NCI-H524 treated with DMSO at 0.1 percent for 48 hours (cell line): ENCODE results near the gene SPATA31D3.
"Not testable (repeated sequence)": the region's sequence is repeated elsewhere in the genome, so short reads cannot be mapped to it uniquely, and the experiment has no call there.

ENCODE experiments used
- DNase-seq: peaks from one replicate; lab custom pipeline; 2025; lab: John Stamatoyannopoulos, UW

SPATA31D3 gene

DNA sequence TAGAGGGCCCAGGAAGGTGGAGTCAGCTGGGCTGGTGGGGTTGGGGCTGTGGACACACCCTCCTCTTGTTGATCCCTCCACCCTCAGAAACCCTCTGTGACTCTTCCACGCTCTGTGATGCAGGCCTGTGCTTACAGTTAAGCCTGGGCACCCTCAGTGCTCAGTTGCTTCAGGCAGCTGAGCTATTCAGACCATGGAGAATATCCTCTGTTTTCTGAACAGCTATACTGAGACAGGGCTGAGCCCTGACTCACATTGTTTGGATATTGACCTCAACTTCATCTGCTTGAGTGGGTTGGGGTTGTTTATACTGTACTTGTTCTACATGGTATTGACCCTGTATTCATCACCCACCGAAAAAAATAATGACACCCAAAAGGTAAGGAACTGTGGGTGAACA is at the start of gene SPATA31D3:
TSS of gene SPATA31D3 (plus strand) at position 108 of the 400 bp plus-strand sequence. CDS start at position 194, 86 bp downstream.
- DNase-seq, result not testable (repeated sequence)

DNA sequence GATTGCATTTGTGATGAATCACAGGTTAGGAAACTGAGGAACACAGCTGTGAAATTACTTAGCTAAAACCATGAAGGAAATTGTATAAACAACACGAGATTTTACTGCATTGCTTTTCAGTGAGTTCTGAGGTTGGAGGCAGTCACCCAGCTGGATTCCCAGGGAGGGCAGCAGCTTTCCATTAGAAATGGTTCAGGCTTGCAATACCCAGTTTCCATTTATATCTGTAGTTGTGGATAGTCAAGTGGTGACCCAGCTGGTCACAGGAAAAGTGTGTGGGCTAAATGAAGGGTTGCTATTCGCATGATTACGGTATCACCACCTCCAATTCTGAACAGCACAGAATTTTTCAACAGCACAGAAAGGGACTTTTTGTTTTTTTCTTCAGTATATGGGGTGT is 49.4 kb upstream of the SPATA31D3 start:
- no peak for DNase-seq

DNA sequence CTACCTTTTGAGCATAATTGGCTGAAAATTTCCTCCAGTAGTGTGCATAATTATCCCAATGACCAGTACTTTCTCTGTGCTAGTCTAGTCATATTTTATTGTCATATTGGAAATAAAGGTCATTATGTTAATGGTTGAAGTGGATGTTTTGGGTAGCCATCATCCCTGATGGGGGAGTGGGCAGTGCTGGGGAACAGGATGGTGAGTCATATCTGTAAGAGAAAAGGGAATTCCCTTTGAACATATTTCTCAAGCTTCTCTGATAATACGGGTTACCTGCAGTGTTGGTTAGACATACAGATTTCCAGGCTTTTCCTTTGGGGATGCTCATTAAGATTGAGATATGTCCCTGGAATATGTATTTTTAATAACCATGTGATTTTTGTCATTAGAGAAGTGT is 48.4 kb upstream of the SPATA31D3 start:
- DNase-seq, result no peak

DNA sequence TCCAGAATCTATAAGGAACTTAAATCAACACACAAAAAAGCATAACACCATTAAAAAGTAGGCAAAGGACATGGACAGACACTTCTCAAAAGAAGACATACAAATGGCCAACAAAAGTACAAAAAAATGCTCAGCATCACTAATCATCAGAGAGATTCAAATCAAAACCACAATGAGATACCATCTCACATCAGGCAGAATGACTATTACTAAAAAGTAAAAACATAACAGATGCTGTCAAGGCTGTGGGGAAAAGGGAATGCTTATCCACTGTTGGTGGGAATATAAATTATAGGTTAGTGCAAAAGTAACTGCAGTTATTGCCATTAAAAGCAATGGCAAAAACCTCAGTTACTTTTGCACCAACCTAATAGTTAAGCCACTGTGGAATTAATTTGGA is 47.2 kb upstream of the SPATA31D3 start:
- no peak for DNase-seq

DNA sequence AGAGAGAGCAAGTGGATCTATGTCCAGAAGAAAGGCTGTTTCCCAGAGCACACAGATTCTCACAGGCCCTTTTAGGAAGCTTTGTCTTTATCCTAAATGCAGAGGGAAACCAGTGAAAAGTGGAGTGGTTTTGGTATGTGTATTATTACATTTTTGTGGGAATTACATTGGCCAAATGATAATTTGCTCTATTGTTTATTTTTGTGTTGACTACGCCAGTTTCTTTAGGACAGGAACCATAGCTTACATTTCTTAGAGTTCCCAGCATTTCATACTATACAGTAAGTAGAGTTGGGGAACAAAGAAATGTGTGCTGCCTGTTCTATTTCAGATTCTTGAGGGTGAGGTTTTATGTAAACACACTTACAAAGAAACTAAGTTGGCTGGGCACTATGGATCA is 44.4 kb upstream of the SPATA31D3 start:
- no peak for DNase-seq

DNA sequence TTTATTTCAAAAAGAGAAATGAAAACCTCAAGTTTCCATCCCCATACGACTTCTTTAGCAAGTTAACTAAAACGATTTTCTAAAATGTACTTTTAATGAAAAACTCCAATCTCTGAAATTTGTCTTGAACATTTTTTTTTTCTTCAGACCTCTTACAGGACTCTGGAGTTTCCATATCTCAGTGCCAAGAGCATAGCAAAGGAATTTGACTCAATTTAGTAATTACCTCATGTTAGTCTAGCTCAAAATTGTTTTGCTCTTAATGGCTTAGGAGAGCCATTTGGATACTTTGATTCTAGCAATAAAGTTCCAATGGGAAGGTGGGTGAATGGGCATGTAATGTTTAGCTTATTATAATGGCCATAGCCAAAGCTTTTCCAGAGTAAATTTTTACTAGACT is 41.1 kb upstream of the SPATA31D3 start:
- no peak for DNase-seq

DNA sequence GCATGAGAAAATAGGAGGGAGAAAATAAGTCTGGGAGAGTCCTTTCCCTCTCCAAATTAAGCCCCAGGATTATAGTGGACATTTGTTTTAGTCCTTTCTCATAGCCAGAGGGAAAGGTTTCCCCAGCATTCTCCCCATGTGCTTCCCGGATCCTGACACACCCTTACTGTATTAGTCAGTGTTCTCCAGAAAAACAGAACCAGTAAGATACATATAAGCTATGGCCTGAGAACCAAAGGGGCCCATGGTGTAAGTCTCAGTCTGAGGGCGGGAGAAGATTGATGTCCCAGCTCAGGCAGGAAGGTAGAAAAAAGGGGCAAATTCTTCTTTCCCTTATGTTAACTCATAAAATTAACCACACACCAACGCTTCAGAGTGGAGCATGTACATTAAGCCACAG is 40.7 kb upstream of the SPATA31D3 start:
- no peak for DNase-seq

DNA sequence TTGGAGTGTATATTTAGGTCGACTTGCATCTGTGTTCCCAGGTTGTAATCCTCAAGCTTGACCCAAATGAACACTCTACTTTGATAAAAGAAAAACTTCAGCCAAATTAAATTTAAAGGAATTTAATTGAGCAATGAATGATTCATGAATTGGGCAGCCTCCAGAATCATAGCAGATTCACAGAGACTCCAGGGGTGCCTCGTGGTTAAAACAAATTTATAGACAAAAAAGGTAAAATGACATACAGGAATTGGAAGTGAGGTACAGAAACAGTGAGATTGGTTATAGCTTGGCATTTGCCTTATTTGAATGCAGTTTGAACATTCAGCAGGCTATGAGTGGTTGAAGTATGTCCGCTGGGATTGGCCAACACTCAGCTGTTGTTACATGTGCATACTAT is 36.6 kb upstream of the SPATA31D3 start:
- no peak for DNase-seq

DNA sequence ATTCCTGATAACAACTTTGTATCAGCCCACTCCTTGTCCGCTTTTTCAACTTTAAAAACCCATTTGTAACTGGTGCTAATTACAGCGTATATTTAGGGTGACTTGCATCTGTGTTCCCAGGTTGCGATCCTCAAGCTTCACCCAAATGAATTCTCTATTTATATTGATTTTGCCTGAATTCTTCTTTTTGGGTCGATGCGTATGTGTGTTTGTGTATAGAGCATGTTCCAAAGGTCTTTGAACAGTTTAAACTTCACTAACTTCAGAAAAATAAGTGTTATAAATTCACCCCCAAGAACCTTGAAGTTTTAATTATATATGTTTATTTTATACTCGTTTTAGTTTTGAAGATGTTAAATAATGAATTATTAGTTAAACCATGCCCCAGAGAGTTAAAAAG is 31.2 kb upstream of the SPATA31D3 start:
- DNase-seq, result no peak

DNA sequence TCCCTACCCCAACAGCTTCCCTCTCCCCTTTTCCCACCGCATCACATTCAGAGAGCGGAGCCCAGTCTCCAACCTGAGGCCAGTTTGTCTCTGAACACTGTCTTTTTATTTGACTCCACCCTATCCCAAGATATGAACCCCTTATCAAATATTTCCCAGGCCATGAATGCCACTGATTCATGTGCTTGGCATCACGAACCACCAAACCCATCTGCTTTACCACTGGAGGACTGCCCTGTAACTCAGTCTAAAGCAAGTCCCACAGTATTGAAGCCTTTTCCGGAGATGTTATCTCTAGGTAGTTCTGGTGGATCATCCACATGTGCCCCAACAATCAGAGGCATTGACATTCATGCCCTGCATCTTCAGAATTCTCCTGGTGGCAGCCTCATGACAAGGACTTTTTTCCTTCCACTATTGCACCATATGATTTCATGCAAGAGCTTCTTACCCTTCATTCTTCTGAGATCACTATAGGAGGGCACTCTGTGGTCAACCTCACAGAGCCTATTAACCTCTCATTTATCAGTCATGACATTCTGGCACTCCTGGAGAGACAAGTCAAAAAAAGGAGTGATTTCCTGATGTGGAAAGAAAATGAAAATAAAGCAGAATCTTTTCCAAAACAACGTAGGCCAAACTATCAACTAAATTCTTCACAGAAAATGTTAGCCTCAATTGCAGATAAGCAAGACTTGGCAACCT is 27.3 kb upstream of the SPATA31D3 start:
- DNase-seq, result no peak

DNA sequence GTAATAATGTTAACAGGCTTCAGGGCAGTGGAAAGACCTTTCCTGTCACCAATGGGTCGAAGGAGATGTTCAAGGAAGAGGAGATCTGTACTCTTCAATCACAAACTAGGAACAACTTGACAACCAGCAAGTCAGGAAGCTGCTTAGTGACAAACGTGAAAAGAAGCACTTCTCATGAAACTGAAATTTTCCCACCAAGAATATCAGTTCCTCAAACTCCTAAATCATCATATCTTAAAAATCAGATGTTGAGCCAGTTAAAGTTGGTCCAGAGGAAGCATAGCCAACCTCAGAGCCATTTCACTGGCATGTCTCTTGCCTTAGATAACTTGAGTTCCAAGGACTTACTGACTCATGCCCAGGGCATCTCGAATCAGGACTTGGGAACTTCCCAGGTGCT is 24.8 kb upstream of the SPATA31D3 start:
- not testable (repeated sequence) for DNase-seq

DNA sequence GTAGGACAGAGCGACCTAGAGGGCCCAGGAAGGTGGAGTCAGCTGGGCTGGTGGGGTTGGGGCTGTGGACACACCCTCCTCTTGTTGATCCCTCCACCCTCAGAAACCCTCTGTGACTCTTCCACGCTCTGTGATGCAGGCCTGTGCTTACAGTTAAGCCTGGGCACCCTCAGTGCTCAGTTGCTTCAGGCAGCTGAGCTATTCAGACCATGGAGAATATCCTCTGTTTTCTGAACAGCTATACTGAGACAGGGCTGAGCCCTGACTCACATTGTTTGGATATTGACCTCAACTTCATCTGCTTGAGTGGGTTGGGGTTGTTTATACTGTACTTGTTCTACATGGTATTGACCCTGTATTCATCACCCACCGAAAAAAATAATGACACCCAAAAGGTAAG is 15.0 kb upstream of the SPATA31D3 start, which contains the start of gene SPATA31D4:
TSS of gene SPATA31D4 (plus strand) at position 124 of the 400 bp plus-strand sequence. CDS start at position 210, 86 bp downstream.
- not testable (repeated sequence) for DNase-seq

DNA sequence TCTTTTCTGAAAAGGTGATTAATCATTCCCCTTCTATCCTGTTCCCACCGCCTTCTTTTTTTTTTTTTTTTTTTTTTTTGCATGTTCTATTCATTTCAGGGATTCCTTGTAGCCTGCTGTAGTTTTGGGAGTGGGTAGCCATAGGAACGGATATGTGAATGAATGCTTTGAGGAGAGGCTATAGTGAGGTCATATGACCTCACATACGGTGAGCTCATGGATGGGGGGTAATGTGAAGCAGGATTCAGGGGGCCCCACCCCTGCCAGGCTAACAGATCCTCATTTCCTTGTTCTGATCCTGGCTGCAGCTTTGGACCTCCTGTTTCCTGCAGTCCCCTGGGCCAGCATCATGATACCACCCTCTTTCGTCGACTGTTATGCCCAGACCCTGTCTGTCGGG is 13.2 kb upstream of the SPATA31D3 start:
- DNase-seq, result not testable (repeated sequence)

DNA sequence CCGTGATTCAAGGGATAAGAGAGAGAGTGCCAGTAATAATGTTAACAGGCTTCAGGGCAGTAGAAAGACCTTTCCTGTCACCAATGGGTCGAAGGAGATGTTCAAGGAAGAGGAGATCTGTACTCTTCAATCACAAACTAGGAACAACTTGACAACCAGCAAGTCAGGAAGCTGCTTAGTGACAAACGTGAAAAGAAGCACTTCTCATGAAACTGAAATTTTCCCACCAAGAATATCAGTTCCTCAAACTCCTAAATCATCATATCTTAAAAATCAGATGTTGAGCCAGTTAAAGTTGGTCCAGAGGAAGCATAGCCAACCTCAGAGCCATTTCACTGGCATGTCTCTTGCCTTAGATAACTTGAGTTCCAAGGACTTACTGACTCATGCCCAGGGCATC is 9.8 kb upstream of the SPATA31D3 start:
- DNase-seq, result not testable (repeated sequence)

DNA sequence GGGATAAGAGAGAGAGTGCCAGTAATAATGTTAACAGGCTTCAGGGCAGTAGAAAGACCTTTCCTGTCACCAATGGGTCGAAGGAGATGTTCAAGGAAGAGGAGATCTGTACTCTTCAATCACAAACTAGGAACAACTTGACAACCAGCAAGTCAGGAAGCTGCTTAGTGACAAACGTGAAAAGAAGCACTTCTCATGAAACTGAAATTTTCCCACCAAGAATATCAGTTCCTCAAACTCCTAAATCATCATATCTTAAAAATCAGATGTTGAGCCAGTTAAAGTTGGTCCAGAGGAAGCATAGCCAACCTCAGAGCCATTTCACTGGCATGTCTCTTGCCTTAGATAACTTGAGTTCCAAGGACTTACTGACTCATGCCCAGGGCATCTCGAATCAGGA is 5.3 kb downstream of the SPATA31D3 start:
- not testable (repeated sequence) for DNase-seq

DNA sequence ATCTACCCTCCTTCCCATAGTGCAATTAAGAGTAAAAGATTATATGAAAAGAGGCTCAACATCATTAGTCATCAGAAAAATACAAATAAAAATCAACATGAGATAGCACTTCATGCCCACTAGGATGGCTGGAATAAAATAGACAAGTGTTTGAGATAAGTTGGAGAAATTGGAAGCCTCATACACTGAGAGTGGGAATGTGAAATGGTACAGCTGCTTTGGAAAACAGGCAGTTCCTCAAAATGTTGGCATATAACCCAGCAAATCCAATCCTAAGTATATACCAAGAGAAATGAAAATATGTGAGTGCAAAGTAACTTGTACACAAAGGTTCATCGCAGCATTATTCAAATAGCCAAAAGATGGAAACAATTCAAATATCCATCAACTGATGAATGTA is 9.8 kb downstream of the SPATA31D3 start:
- no peak for DNase-seq

DNA sequence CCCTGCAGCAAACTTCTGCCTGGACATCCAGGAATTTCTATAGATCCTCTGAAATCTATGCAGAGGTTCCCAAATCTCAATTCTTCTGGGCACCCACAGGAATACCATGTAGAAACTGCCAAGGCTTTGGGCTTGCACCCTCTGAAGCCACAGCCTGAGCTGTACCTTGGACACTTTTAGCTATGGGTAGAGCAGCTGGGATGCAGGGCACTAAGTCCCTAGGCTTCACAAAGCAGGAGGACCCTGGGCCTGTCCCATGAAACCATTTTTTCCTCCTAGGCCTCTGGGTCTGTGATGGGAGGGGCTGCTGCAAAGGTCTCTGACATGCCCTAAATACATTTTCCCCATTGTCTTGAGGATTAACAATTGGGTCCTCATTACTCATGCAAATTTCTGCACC is 12.3 kb downstream of the SPATA31D3 start:
- DNase-seq, result no peak

DNA sequence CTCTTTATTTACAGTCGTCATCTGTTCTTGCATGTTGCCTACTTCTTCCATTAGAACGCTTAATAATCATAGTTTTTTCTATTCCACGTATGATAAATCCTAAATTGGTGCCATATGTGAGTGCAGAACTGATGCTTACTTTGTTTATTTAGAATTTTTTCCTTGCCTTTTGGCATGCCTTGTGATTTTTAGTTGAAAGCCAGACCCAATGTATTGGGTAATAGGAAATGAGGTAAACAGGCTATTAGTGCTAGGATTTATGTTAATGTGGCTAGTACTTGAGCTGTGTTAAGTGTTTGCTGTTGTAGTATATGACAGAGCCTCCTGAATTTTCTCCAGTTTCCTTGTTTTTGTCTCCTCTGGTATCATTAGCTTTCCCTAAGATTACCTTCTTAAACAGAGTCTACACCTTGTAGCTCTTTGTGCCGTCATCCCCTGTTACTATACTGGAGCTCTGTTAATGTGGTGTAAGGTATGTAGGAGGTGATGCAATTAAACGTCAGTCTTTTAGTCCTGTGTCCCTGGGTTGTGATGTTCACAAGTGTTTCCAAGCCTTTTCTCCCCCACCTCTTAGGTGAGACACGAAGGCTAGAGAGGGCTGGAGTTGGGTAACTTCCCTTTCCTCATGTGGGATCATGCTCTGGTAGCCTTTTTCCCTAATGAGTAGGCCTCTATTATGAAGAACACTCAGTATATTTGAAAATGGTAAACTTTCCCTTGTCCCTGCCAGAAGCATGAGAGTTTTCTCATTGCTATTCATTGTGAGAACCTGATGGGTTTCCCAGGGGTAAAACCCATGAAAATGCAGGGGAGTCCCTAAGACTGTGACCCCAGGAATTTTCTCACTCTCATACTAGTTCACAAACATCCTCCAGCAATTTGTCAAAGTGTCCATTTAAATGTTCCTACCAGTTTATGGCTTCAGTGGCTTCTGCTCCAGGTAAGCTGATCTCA is 21.2 kb downstream of the SPATA31D3 start:
- DNase-seq, result no peak

DNA sequence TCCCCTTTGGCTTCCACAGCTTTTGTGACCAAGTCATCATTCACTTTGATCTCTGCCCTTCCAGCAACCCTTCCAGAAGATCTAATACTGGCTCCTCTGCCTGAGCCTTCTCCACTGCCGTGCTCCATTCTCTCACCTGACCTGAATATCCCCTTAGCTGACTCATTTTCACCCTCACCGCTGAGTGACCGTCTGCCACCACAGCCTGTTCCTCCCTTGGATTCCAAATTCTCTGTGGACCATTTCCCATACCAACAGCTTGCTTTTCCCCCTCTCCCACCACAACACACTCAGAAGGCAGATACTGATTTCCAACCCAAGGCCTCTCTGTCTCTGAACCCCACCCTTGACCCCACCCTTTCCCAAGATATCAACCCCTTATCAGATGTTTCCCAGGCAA is 24.7 kb downstream of the SPATA31D3 start:
- DNase-seq, result no peak

DNA sequence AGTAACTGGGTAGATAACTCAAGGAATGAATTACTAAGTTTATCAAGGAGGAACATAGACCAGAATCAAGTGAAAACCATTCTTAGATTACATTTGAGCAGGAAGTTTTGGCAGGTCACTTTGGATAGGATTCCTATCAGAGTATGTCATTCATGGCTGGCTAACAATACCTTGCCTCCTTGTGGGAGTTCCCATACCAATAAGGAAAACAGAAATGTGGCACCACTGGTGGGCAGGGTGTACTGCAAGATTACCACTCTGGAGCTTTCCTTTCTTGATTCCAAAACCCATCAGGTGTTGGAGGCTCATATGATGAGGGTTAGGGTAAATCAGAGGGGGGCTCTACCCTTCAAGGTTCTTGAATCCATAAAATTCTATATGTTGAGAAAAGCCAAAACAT is 26.7 kb downstream of the SPATA31D3 start:
- no peak for DNase-seq

DNA sequence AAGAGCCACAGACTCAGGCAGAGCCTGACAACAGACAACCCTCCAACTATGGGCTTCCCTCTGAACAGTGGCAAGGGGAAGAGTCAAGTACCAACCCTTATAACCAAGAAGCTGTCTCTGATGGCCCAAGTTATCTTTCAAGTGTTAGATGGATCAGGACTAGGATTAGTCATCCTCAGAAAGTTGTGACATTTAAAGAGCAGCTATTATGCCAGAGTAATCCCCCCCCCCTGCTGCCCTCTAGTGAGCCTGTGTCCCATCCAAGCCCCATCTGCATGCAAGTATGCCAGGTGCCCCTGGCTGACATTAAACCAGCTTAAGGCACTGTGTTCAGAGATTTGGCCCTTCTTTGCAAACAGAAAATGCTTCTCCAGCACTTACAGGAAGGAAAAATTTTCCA is 28.4 kb downstream of the SPATA31D3 start:
- DNase-seq, result no peak

DNA sequence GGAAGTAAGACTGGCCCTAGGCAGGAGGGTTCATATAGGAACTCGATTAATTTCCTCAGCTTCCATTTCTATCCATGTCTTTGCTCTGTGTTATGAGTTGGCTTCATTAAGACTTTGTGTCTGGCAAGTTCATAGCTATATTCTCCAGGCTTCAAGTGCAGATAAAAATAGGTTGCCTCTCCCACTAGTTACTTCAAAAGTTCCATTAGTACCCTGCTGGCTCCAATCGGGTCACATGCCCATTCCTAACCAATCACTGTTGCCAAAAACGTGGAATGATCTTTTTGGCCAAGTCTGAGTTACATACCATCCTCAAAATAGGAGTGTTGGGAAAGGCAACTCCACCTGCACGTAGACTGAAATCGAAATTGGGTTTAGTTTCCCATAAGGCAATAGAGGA is 31.5 kb downstream of the SPATA31D3 start:
- DNase-seq, result no peak

DNA sequence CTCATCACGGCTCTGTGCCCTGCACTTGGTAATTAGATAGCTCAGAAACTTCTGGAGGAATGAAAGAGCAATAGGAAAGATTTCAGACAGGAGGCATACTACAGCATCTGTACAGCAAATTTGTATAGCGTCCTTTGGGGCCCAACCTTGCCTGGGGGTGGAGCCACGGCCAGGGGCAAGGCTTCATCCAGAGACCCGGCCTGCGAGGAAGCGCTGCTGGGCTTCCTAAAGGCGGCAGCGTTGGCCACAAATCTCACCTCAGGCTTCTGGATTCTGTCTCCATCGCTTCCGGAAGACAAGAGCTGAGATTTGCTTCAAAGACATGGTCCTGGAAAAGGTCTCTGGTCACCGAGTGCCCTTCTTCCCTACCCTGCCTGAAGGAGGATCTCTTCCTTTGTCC is 33.1 kb downstream of the SPATA31D3 start:
- no peak for DNase-seq
